Measurements from ENCODE around the gene TMEM132D. TPM values are rescaled to one million over a fixed set of nuclear protein-coding genes. Genes with fewer than 3 reads are reported as not detected.

Gene TMEM132D
- total and polyA plus RNA-seq, 2 of the 8 experiments (the other 6 are each of a cell fraction or from before 2014, with no cell fraction given): 3.5 to 10.1 TPM

- TF ChIP-seq, protein P1, sequence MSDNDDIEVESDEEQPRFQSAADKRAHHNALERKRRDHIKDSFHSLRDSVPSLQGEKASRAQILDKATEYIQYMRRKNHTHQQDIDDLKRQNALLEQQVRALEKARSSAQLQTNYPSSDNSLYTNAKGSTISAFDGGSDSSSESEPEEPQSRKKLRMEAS (IDR thresholded peaks at IDR 0.05): no peak
- no peak for TF ChIP-seq SP1 (IDR thresholded peaks at IDR 0.05; ENCODE audit: low read depth, low read length)
- TF ChIP-seq BRCA1 (IDR thresholded peaks at IDR 0.05; ENCODE audit: low read depth, low read length): no peak
- no peak for TF ChIP-seq KDM1A (IDR thresholded peaks at IDR 0.05; ENCODE audit: borderline replicate concordance, low read length)
- no peak for TF ChIP-seq HDAC2 (IDR thresholded peaks at IDR 0.05; ENCODE audit: borderline replicate concordance in 1 of 2, low read depth in 2 of 2, low read length in 2 of 2)
- TF ChIP-seq SAP30 (IDR thresholded peaks at IDR 0.05; ENCODE audit: insufficient read depth, insufficient replicate concordance, low read length): no peak
- no peak for TF ChIP-seq POU5F1 (IDR thresholded peaks at IDR 0.05; ENCODE audit: low read depth, low read length)
These were observed 827.1 kb downstream of the TMEM132D start (continued) for GRCh38 chr12:129076441-129077320.

All from H1 (cell line).